Activated T-helper 17 cell treated with anti-CD3 and anti-CD28 coated beads, Interleukin-2, amount 50 U/mL, for 72 hours (primary cell): ENCODE measurements around the gene MAT2B. TPM values are rescaled to one million over a fixed set of nuclear protein-coding genes. Genes with fewer than 3 reads are reported as not detected.
"Not testable (repeated sequence)": the region's sequence is repeated elsewhere in the genome, so short reads cannot be mapped to it uniquely, and the experiment has no call there.

Experiments used
- ATAC-seq: fragments of 150-1000 bp; cut with Tn5 transposase; replicated peaks from 2 replicates; pipeline ENCODE4 v1.10.0; 2021; ENCODE audit warnings: mild to moderate bottlenecking, moderate library complexity
- H3K27ac Mint-ChIP-seq: one replicate; pipeline ENCODE4 v1.8.0; 2022; ENCODE audit warnings: mixed read lengths
- H3K27me3 Mint-ChIP-seq: one replicate; pipeline ENCODE4 v1.8.0; 2022; ENCODE audit warnings: mixed read lengths
- H3K36me3 Mint-ChIP-seq: one replicate; pipeline ENCODE4 v1.8.0; 2022; ENCODE audit warnings: low read depth, mild to moderate bottlenecking, mixed read lengths
- H3K4me1 Mint-ChIP-seq: one replicate; pipeline ENCODE4 v1.8.0; 2022; ENCODE audit warnings: mixed read lengths
- H3K4me3 Mint-ChIP-seq: one replicate; pipeline ENCODE4 v1.8.0; 2022; ENCODE audit warnings: mild to moderate bottlenecking, mixed read lengths
- H3K9me3 Mint-ChIP-seq: one replicate; pipeline ENCODE4 v1.8.0; 2022; ENCODE audit warnings: mixed read lengths
- total RNA-seq, 2 donors: library from RNA; stranded (reverse); gene quantifications; one replicate each; pipeline ENCODE4 v1.2.3, GENCODE V29; 2022

Gene MAT2B
- total RNA-seq, 2 donors from 2014 or later, result 80.0 to 127 TPM

GRCh38 chr5:163525096-163525495 lies 19.7 kb downstream of the MAT2B start:
- peak; percentile 87 for ATAC-seq
- H3K9me3 Mint-ChIP-seq, result no peaks in the 10 kb centered on the region
- H3K27me3 Mint-ChIP-seq, result no peaks in the 10 kb centered on the region
- H3K27ac Mint-ChIP-seq, result peak overlapping the region; percentile 62
- peaks cover 6% of the 10 kb centered on the region for H3K4me1 Mint-ChIP-seq
- H3K4me3 Mint-ChIP-seq, result peak overlapping the region; percentile 2
- H3K36me3 Mint-ChIP-seq, result peaks cover 27% of the 10 kb centered on the region

GRCh38 chr5:163529698-163530097 lies 24.3 kb downstream of the MAT2B start:
- Mint-ChIP-seq H3K27me3 (peaks cover 4% of the 10 kb centered on the region), H3K4me1 (peaks cover 4% of the 10 kb centered on the region), H3K9me3 (no peaks in the 10 kb centered on the region), H3K4me3 (no peak overlapping the region), H3K36me3 (no peaks in the 10 kb centered on the region), H3K27ac (no peak overlapping the region)
- no peak for ATAC-seq

GRCh38 chr5:163531272-163531671 lies 25.9 kb downstream of the MAT2B start:
- H3K9me3 Mint-ChIP-seq, result no peaks in the 10 kb centered on the region
- H3K4me1 Mint-ChIP-seq, result no peaks in the 10 kb centered on the region
- ATAC-seq, result no peak
- H3K27ac Mint-ChIP-seq, result no peak overlapping the region
- no peak overlapping the region for H3K4me3 Mint-ChIP-seq
- no peaks in the 10 kb centered on the region for H3K36me3 Mint-ChIP-seq
- H3K27me3 Mint-ChIP-seq, result peaks cover 4% of the 10 kb centered on the region

- Mint-ChIP-seq H3K9me3 (no peaks in the 10 kb centered on the region), H3K4me3 (no peak overlapping the region), H3K4me1 (no peaks in the 10 kb centered on the region), H3K27me3 (peaks cover 4% of the 10 kb centered on the region), H3K27ac (no peak overlapping the region), H3K36me3 (no peaks in the 10 kb centered on the region)
- no peak for ATAC-seq
Observed at GRCh38 chr5:163532171-163533084, 27.0 kb downstream of the MAT2B start.

GRCh38 chr5:163533223-163533622 lies 27.8 kb downstream of the MAT2B start:
- ATAC-seq, result no peak
- Mint-ChIP-seq H3K27ac (no peak overlapping the region), H3K9me3 (no peaks in the 10 kb centered on the region)

GRCh38 chr5:163534492-163535094 lies 29.2 kb downstream of the MAT2B start:
- ATAC-seq, result no peak
- no peaks in the 10 kb centered on the region for H3K9me3 Mint-ChIP-seq
- H3K4me3 Mint-ChIP-seq, result no peak overlapping the region
- no peaks in the 10 kb centered on the region for H3K36me3 Mint-ChIP-seq
- H3K27ac Mint-ChIP-seq, result no peak overlapping the region
- no peaks in the 10 kb centered on the region for H3K4me1 Mint-ChIP-seq
- peaks cover 8% of the 10 kb centered on the region for H3K27me3 Mint-ChIP-seq

More at GRCh38 chr5:163533223-163533622, 27.8 kb downstream of the MAT2B start:
- H3K4me3 Mint-ChIP-seq, result no peak overlapping the region
- H3K4me1 Mint-ChIP-seq, result no peaks in the 10 kb centered on the region
- peaks cover 4% of the 10 kb centered on the region for H3K27me3 Mint-ChIP-seq
- no peaks in the 10 kb centered on the region for H3K36me3 Mint-ChIP-seq

- no peaks in the 10 kb centered on the region for H3K4me1 Mint-ChIP-seq
- H3K9me3 Mint-ChIP-seq, result no peaks in the 10 kb centered on the region
- no peak overlapping the region for H3K27ac Mint-ChIP-seq
- H3K36me3 Mint-ChIP-seq, result no peaks in the 10 kb centered on the region
- no peak overlapping the region for H3K4me3 Mint-ChIP-seq
- peaks cover 8% of the 10 kb centered on the region for H3K27me3 Mint-ChIP-seq
- no peak for ATAC-seq
Observed at GRCh38 chr5:163535290-163535689, 29.9 kb downstream of the MAT2B start.

GRCh38 chr5:163536442-163536841 lies 31.0 kb downstream of the MAT2B start:
- not testable (repeated sequence) for H3K4me1 Mint-ChIP-seq, ATAC-seq, H3K27ac Mint-ChIP-seq, H3K36me3 Mint-ChIP-seq, H3K4me3 Mint-ChIP-seq, H3K9me3 Mint-ChIP-seq, H3K27me3 Mint-ChIP-seq

- no peak overlapping the region for H3K27ac Mint-ChIP-seq
- no peaks in the 10 kb centered on the region for H3K4me1 Mint-ChIP-seq
- H3K27me3 Mint-ChIP-seq, result peaks cover 4% of the 10 kb centered on the region
- H3K9me3 Mint-ChIP-seq, result no peaks in the 10 kb centered on the region
- no peak for ATAC-seq
- H3K36me3 Mint-ChIP-seq, result no peaks in the 10 kb centered on the region
- H3K4me3 Mint-ChIP-seq, result no peak overlapping the region
Observed at GRCh38 chr5:163540696-163541095, 35.3 kb downstream of the MAT2B start.

GRCh38 chr5:163542771-163543170 lies 37.4 kb downstream of the MAT2B start:
- Mint-ChIP-seq H3K27me3 (peaks cover 4% of the 10 kb centered on the region), H3K4me1 (no peaks in the 10 kb centered on the region), H3K27ac (no peak overlapping the region), H3K36me3 (no peaks in the 10 kb centered on the region), H3K4me3 (no peak overlapping the region), H3K9me3 (no peaks in the 10 kb centered on the region)
- ATAC-seq, result no peak

- Mint-ChIP-seq H3K36me3 (no peaks in the 10 kb centered on the region), H3K9me3 (no peaks in the 10 kb centered on the region), H3K27me3 (no peaks in the 10 kb centered on the region), H3K27ac (no peak overlapping the region), H3K4me1 (no peaks in the 10 kb centered on the region), H3K4me3 (no peak overlapping the region)
- ATAC-seq, result no peak
Observed at GRCh38 chr5:163544041-163544440, 38.6 kb downstream of the MAT2B start.

- Mint-ChIP-seq H3K9me3 (no peaks in the 10 kb centered on the region), H3K27ac (no peak overlapping the region), H3K4me3 (no peak overlapping the region), H3K27me3 (no peaks in the 10 kb centered on the region), H3K4me1 (no peaks in the 10 kb centered on the region), H3K36me3 (no peaks in the 10 kb centered on the region)
- ATAC-seq, result no peak
Observed at GRCh38 chr5:163544836-163545235, 39.4 kb downstream of the MAT2B start.

- peak overlapping the region; percentile 42 for H3K27ac Mint-ChIP-seq
- H3K27me3 Mint-ChIP-seq, result peaks cover 3% of the 10 kb centered on the region
- H3K4me3 Mint-ChIP-seq, result peak overlapping the region; percentile 21
- H3K4me1 Mint-ChIP-seq, result no peaks in the 10 kb centered on the region
- H3K36me3 Mint-ChIP-seq, result no peaks in the 10 kb centered on the region
- no peak for ATAC-seq
- H3K9me3 Mint-ChIP-seq, result no peaks in the 10 kb centered on the region
Observed at GRCh38 chr5:163548649-163549048, 43.2 kb downstream of the MAT2B start.

GRCh38 chr5:163551156-163551555 lies 45.7 kb downstream of the MAT2B start:
- no peak overlapping the region for H3K4me3 Mint-ChIP-seq
- H3K4me1 Mint-ChIP-seq, result no peaks in the 10 kb centered on the region
- H3K36me3 Mint-ChIP-seq, result no peaks in the 10 kb centered on the region
- H3K27ac Mint-ChIP-seq, result no peak overlapping the region
- H3K27me3 Mint-ChIP-seq, result peaks cover 7% of the 10 kb centered on the region
- ATAC-seq, result no peak
- no peaks in the 10 kb centered on the region for H3K9me3 Mint-ChIP-seq

- Mint-ChIP-seq H3K27me3 (peaks cover 7% of the 10 kb centered on the region), H3K36me3 (no peaks in the 10 kb centered on the region), H3K4me1 (no peaks in the 10 kb centered on the region), H3K9me3 (no peaks in the 10 kb centered on the region), H3K27ac (no peak overlapping the region), H3K4me3 (no peak overlapping the region)
- no peak for ATAC-seq
Observed at GRCh38 chr5:163552536-163552935, 47.1 kb downstream of the MAT2B start.
